Gastrocnemius medialis (tissue), 4 donors: ENCODE measurements around the gene PSMD12.

Experiments
- POLR2A ChIP-seq, 2 donors: fragments of 450-650 bp; IDR thresholded peaks; one replicate each; pipeline ENCODE4 v1.6.1; 2017; ENCODE audit warnings: antibody characterized with exemption in 2 of 2, mild to moderate bottlenecking in 2 of 2, moderate library complexity in 2 of 2
- TF ChIP-seq, protein P1 (sequence below), 5 experiments: fragments of 450-650 bp in 3 of 5; fragments of 200-600 bp in 2 of 5; sonication (generic) in 2 of 5; IDR thresholded peaks in 4 of 5; conservative IDR thresholded peaks in 1 of 5; 1 replicate in 4 of 5; 2 replicates in 1 of 5; pipeline ENCODE4 v1.5.1; 2016 to 2019; ENCODE audit warnings: antibody characterized with exemption in 5 of 5, mild to moderate bottlenecking in 3 of 5, moderate library complexity in 3 of 5

DNA sequence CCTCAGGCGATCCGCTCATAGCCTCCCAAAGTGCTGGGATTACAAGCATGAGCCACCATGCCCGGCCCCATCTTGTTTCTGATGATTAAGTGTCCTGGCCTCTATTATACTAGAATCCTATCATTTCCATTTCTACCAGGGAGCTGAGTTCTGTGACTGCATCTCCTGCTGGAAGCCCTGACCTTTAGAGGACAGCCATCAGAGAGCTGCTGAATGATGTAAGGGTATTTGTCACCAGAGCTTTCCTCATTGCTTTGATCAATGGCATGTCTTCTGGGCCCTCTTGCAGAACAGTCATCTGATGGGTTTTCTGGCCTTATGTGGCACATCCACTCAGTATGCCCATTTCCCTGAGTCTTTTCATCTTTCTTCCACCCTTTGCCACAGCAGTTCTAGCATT lies 39.9 kb downstream of the PSMD12 start:
- TF ChIP-seq, protein P1, sequence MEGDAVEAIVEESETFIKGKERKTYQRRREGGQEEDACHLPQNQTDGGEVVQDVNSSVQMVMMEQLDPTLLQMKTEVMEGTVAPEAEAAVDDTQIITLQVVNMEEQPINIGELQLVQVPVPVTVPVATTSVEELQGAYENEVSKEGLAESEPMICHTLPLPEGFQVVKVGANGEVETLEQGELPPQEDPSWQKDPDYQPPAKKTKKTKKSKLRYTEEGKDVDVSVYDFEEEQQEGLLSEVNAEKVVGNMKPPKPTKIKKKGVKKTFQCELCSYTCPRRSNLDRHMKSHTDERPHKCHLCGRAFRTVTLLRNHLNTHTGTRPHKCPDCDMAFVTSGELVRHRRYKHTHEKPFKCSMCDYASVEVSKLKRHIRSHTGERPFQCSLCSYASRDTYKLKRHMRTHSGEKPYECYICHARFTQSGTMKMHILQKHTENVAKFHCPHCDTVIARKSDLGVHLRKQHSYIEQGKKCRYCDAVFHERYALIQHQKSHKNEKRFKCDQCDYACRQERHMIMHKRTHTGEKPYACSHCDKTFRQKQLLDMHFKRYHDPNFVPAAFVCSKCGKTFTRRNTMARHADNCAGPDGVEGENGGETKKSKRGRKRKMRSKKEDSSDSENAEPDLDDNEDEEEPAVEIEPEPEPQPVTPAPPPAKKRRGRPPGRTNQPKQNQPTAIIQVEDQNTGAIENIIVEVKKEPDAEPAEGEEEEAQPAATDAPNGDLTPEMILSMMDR (IDR thresholded peaks at IDR 0.05 in 4 of 5, conservative IDR thresholded peaks at IDR 0.05 in 1 of 5), result no peak
- TF ChIP-seq POLR2A (IDR thresholded peaks at IDR 0.05), result no peak
